Heart right ventricle (tissue), 16 donors: ENCODE measurements around the gene GRIK4. TPM values are rescaled to one million over a fixed set of nuclear protein-coding genes. Genes with fewer than 3 reads are reported as not detected.

Source experiments
- ATAC-seq, 8 donors: fragments of 200-7000 bp; cut with Tn5 transposase; one replicate each; pipeline ENCODE4 v1.9.1; 2020; ENCODE audit warnings: mild to moderate bottlenecking in 8 of 8, moderate library complexity in 8 of 8, moderate number of reproducible peaks in 1 of 8
- DNase-seq, 2 donors: peaks; one replicate each; pipeline ENCODE4 v3.0.0-alpha.2; 2020
- H3K27ac ChIP-seq, 10 donors: fragments of 200-600 bp; sonication (generic) in 2 of 10; one replicate each; pipeline versions ENCODE4 v1.5.0 to v1.8.0; 2020 to 2022; ENCODE audit warnings: mild to moderate bottlenecking in 3 of 10
- H3K27me3 ChIP-seq, 7 donors: fragments of 200-600 bp; one replicate each; pipeline ENCODE4 v1.8.0; 2021 to 2022; ENCODE audit warnings: mild to moderate bottlenecking in 2 of 7
- H3K36me3 ChIP-seq, 9 donors: fragments of 200-600 bp; sonication (generic) in 1 of 9; one replicate each; pipeline versions ENCODE4 v1.5.0 to v1.8.0; 2020 to 2022; ENCODE audit warnings: mild to moderate bottlenecking in 2 of 9
- H3K4me1 ChIP-seq, 9 donors: fragments of 200-600 bp; sonication (generic) in 1 of 9; one replicate each; pipeline versions ENCODE4 v1.5.0 to v1.8.0; 2020 to 2022; ENCODE audit warnings: mild to moderate bottlenecking in 4 of 9
- H3K4me3 ChIP-seq, 10 donors: fragments of 200-600 bp; sonication (generic) in 2 of 10; one replicate each; pipeline versions ENCODE4 v1.5.0 to v1.8.0; 2020 to 2022; ENCODE audit warnings: mild to moderate bottlenecking in 7 of 10, moderate library complexity in 2 of 10
- H3K9me3 ChIP-seq, 11 donors: fragments of 200-600 bp in 10 of 11; sonication (generic) in 2 of 11; one replicate each; pipeline versions ENCODE4 v1.5.0 to v1.8.0; 2013 to 2022; ENCODE audit warnings: mild to moderate bottlenecking in 2 of 11, control low read depth in 1 of 11, moderate library complexity in 1 of 11
- WGBS, 2 donors: extraction: QIAGEN DNeasy Blood & Tissue Kit; methylation state at CpG; one replicate each; pipeline ENCODE4 v1.1.7; 2013; ENCODE audit warnings: inconsistent platforms in 1 of 2; 5-methylcytosine and 5-hydroxymethylcytosine counted together
- intact Hi-C, 10 donors: fragments of 100-400 bp; cut with DNase I; formaldehyde crosslinking; loops; one replicate each; pipeline versions ENCODE4 v1.11.1 to v1.14.2; 2022
- polyA plus RNA-seq, 2 donors: library from polyadenylated mRNA; stranded (reverse); fragments of 200-250 nt; gene quantifications; one replicate each; pipeline ENCODE4 v1.2.3, GENCODE V29; 2013
- total RNA-seq, 10 donors: library from RNA; stranded (reverse); fragmentation: NEBNext Ultra II Directional in 3 of 10; extraction: Animal tissue kit (Norgen Biotek cat#: 25700) in 3 of 10; gene quantifications; one replicate each; pipeline versions ENCODE4 v1.2.1 to v1.2.4, GENCODE V29; 2021 to 2023
- TF ChIP-seq, protein P1 (sequence below), 9 donors: fragments of 200-600 bp; sonication (generic) in 2 of 9; IDR thresholded peaks; one replicate each; pipeline versions ENCODE4 v1.5.0 to v1.8.0; 2021 to 2022; ENCODE audit warnings: antibody characterized with exemption in 9 of 9, mild to moderate bottlenecking in 5 of 9, moderate library complexity in 1 of 9
- donor health status: Arrhythmogenic right ventricular cardiomyopathy.
- donor health status: ischemic (EF 13 %, LVEDD 7.1; RV severe dilation, severe dysfunction).
- donor health status: healthy with polysubstance abuse.
- donor health status: DM: no; HTN: yes; CAD: no.
- donor health status: DM: no; HTN: no; CAD: no.
- donor health status: ischemic (EF 25% LVEDD 6.9; RV normal size, moderate dysfunction).
- donor health status: ischemic (EF 25% LVEDD 5.7; RV mildly dilated, moderate dysfunction).
- donor health status: healthy.
- donor health status: DM: yes; HTN: yes; CAD: no.
- donor health status: Ischemic cardiomyopathy.
- donor health status: ischemic (EF 35%, LVEDD 5.7; RV mildly dilated, moderate dysfunction).
- donor health status: nonischemic (EF 11% LVEDD 7.7; RV severe dilation, severe dysfunction).
- donor health status: DM: yes; HTN: yes; CAD: no.
- donor health status: PGD.
- donor health status: ischemic (EF 29% LVEDD 5.4; RV normal size, mild dysfunction).
- donor health status: nonischemic (EF 23%, LVEDD 6.1; RV moderate dilation, normal function).

The GRIK4 gene
- total and polyA plus RNA-seq, 12 donors, result 0.01 to 0.85 (median 0.37) TPM; not detected in 6

DNA sequence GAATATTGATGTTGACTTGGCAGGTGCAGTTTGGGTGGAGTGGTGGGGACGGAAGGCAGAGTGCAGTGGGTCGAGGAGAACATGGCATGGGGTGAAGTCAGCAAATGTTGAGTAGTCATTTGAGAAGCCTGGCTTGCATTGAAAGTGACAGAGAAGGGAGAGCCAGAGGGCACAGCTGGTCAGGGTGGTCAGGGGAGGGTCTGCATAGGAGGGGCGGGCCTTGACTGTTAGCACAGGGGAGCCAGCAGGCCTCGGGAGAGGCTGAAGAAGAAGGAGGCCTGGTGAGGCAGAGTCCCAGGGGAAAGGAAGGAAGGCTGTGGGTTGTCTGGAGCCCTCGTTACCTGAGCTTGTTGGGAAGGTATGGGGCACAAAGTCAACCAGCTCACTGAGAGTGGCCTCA, 281.6 kb downstream of the GRIK4 start:
- TF ChIP-seq, protein P1, sequence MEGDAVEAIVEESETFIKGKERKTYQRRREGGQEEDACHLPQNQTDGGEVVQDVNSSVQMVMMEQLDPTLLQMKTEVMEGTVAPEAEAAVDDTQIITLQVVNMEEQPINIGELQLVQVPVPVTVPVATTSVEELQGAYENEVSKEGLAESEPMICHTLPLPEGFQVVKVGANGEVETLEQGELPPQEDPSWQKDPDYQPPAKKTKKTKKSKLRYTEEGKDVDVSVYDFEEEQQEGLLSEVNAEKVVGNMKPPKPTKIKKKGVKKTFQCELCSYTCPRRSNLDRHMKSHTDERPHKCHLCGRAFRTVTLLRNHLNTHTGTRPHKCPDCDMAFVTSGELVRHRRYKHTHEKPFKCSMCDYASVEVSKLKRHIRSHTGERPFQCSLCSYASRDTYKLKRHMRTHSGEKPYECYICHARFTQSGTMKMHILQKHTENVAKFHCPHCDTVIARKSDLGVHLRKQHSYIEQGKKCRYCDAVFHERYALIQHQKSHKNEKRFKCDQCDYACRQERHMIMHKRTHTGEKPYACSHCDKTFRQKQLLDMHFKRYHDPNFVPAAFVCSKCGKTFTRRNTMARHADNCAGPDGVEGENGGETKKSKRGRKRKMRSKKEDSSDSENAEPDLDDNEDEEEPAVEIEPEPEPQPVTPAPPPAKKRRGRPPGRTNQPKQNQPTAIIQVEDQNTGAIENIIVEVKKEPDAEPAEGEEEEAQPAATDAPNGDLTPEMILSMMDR (IDR thresholded peaks at IDR 0.05), result no peak
- Histone ChIP-seq H3K36me3 (no peaks in the 10 kb centered on the region), H3K27ac (no peak overlapping the region), H3K4me3 (no peak overlapping the region), H3K9me3 (peaks cover 0 to 12% (median 0%) of the 10 kb centered on the region in 11 donors), H3K4me1 (no peaks in the 10 kb centered on the region), H3K27me3 (peaks cover 0 to 69% (median 51%) of the 10 kb centered on the region in 7 donors)
- DNase-seq, result no peak
- intact Hi-C loops, result no loop called here
- 86 to 87% methylated on average over 5 of the region's 5 CpGs for WGBS, 2 donors
- ATAC-seq, result no peak

DNA sequence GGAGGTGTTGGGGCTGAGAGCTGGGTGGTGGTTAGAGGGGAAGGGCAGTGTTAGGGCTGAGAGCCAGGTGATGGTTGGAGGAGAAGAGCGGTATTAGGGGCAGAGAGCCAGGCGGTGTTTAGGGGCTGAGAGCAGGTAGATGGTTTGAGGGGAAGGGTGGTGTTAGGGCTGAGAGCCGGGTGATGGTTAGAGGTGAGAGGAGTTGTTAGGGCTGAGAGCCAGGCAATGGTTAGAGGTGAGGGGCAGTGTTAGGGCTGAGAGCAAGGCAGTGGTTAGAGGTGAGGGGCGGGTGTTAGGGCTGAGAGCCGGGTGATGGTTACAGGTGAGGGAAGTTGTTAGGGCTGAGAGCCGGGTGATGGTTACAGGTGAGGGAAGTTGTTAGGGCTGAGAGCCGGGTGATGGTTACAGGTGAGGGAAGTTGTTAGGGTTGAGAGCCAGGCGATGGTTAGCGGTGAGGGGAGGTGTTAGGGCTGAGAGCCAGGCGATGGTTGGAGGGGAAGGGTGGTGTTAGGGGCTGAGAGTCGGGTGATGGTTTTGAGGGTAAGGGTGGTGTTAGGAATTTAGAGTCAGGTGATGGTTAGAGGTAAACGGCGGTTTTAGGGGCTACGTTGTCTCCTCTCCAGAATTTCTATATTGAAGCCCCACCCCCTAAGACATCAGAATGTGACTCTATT, 282.4 kb downstream of the GRIK4 start:
- Histone ChIP-seq H3K27me3 (peaks cover 0 to 65% (median 48%) of the 10 kb centered on the region in 7 donors), H3K4me3 (no peak overlapping the region), H3K27ac (no peak overlapping the region), H3K4me1 (no peaks in the 10 kb centered on the region), H3K9me3 (peaks cover 0 to 12% (median 0%) of the 10 kb centered on the region in 11 donors), H3K36me3 (no peaks in the 10 kb centered on the region)
- intact Hi-C loops, result no loop called here
- DNase-seq (no peak), ATAC-seq (no peak)
- WGBS, 2 donors, result 87 to 89% methylated on average over 14 of the region's 14 CpGs
- TF ChIP-seq, protein P1 (IDR thresholded peaks at IDR 0.05), result no peak

GRCh38 chr11:120794748-120795147, 283.2 kb downstream of the GRIK4 start:
- H3K4me1 ChIP-seq, result no peaks in the 10 kb centered on the region
- no peak overlapping the region for H3K4me3 ChIP-seq
- no peaks in the 10 kb centered on the region for H3K36me3 ChIP-seq
- no peak overlapping the region for H3K27ac ChIP-seq
- WGBS, 2 donors, result 75 to 76% methylated on average over 9 of the region's 9 CpGs
- peaks cover 0 to 62% (median 43%) of the 10 kb centered on the region in 7 donors for H3K27me3 ChIP-seq
- TF ChIP-seq, protein P1 (IDR thresholded peaks at IDR 0.05), result no peak
- DNase-seq (no peak), ATAC-seq (no peak)
- intact Hi-C loops, result no loop called here
- peaks cover 0 to 12% (median 0%) of the 10 kb centered on the region in 11 donors for H3K9me3 ChIP-seq

- intact Hi-C loops, result no loop called here
- Histone ChIP-seq H3K36me3 (no peaks in the 10 kb centered on the region), H3K4me1 (no peaks in the 10 kb centered on the region), H3K27ac (no peak overlapping the region), H3K27me3 (peaks cover 0 to 65% (median 38%) of the 10 kb centered on the region in 7 donors), H3K4me3 (no peak overlapping the region), H3K9me3 (peaks cover 0 to 12% (median 0%) of the 10 kb centered on the region in 11 donors)
- TF ChIP-seq, protein P1 (IDR thresholded peaks at IDR 0.05), result no peak
- WGBS, 2 donors, result 73 to 78% methylated on average over 9 to 11 of the region's 11 CpGs
- DNase-seq, result no peak
- ATAC-seq, result no peak
Measured at GRCh38 chr11:120795185-120795584, 283.6 kb downstream of the GRIK4 start.
